Tibial nerve (tissue), 4 donors: ENCODE results near the gene COQ5. TPM values are rescaled to one million over a fixed set of nuclear protein-coding genes. Genes with fewer than 3 reads are reported as not detected.

Experiments
- DNase-seq, 2 donors: peaks; one replicate each; pipeline ENCODE4 v3.0.0-alpha.2; 2019; ENCODE audit warnings: low spot score in 2 of 2
- H3K27ac ChIP-seq, 4 donors: fragments of 200-600 bp; sonication (generic) in 3 of 4; one replicate each; pipeline ENCODE4 v1.5.1; 2017 to 2019; ENCODE audit warnings: mild to moderate bottlenecking in 1 of 4
- H3K27me3 ChIP-seq, 2 donors: fragments of 200-600 bp; sonication (generic) in 1 of 2; one replicate each; pipeline versions ENCODE4 v1.5.1 to v1.6.0; 2017 to 2019
- H3K36me3 ChIP-seq, 3 donors: fragments of 200-600 bp; sonication (generic); one replicate each; pipeline ENCODE4 v1.5.1; 2018 to 2019
- H3K4me1 ChIP-seq, 4 donors: fragments of 200-600 bp; sonication (generic) in 3 of 4; one replicate each; pipeline ENCODE4 v1.5.1; 2017 to 2019
- H3K4me3 ChIP-seq, 4 donors: fragments of 200-600 bp; sonication (generic) in 3 of 4; one replicate each; pipeline ENCODE4 v1.5.1; 2017 to 2019; ENCODE audit warnings: mild to moderate bottlenecking in 1 of 4, moderate library complexity in 1 of 4
- H3K9me3 ChIP-seq, 4 donors: fragments of 200-600 bp; sonication (generic) in 3 of 4; one replicate each; pipeline ENCODE4 v1.5.1; 2017 to 2019
- CTCF ChIP-seq, 5 experiments: fragments of 200-600 bp in 3 of 5; fragments of 450-650 bp in 2 of 5; sonication (generic) in 3 of 5; IDR thresholded peaks; one replicate each; pipeline ENCODE4 v1.5.1; 2016 to 2019; ENCODE audit warnings: antibody characterized with exemption in 5 of 5, mild to moderate bottlenecking in 3 of 5, moderate library complexity in 2 of 5
- EP300 ChIP-seq, 2 donors: sonication (generic); formaldehyde crosslinking; IDR thresholded peaks; one replicate each; pipeline ENCODE4 v1.6.1; 2017; ENCODE audit warnings: antibody characterized with exemption in 2 of 2, mild to moderate bottlenecking in 1 of 2
- POLR2A ChIP-seq, 2 donors: fragments of 450-650 bp; IDR thresholded peaks; one replicate each; pipeline ENCODE4 v1.6.1; 2017; ENCODE audit warnings: antibody characterized with exemption in 2 of 2, mild to moderate bottlenecking in 2 of 2, moderate library complexity in 2 of 2
- WGBS, 2 donors: methylation state at CpG; one replicate each; pipeline ENCODE4 v1.1.5; 2018; 5-methylcytosine and 5-hydroxymethylcytosine counted together
- total RNA-seq, 4 donors: library from RNA; depleted of rRNA; stranded (reverse); fragments of >200 nt; gene quantifications; one replicate each; pipeline ENCODE4 v1.1.0, GENCODE V29; 2016

The COQ5 gene
- total RNA-seq, 4 donors from 2014 or later, result 21.6 to 23.7 (median 23.4) TPM

GRCh38 chr12:120481022-120481767, 47.8 kb downstream of the COQ5 start:
- no peak overlapping the region for H3K4me3 ChIP-seq
- TF ChIP-seq CTCF (IDR thresholded peaks at IDR 0.05), result no peak
- TF ChIP-seq POLR2A (IDR thresholded peaks at IDR 0.05), result no peak
- no peak for TF ChIP-seq EP300 (IDR thresholded peaks at IDR 0.05)
- no peaks in the 10 kb centered on the region for H3K27me3 ChIP-seq
- no peaks in the 10 kb centered on the region for H3K4me1 ChIP-seq
- no peaks in the 10 kb centered on the region for H3K9me3 ChIP-seq
- no peak for DNase-seq
- WGBS, 2 donors, result 96% methylated on average over 9 of the region's 9 CpGs
- no peak overlapping the region for H3K27ac ChIP-seq
- H3K36me3 ChIP-seq, result peaks cover 0 to 11% (median 0%) of the 10 kb centered on the region in 3 donors

GRCh38 chr12:120480211-120480610, 48.7 kb downstream of the COQ5 start:
- WGBS, 2 donors, result 62 to 74% methylated on average over 1 of the region's 1 CpG
- no peak overlapping the region for H3K27ac ChIP-seq
- no peak overlapping the region for H3K4me3 ChIP-seq
- H3K36me3 ChIP-seq, result peaks cover 0 to 11% (median 0%) of the 10 kb centered on the region in 3 donors
- no peaks in the 10 kb centered on the region for H3K27me3 ChIP-seq
- no peaks in the 10 kb centered on the region for H3K9me3 ChIP-seq
- no peak for TF ChIP-seq POLR2A (IDR thresholded peaks at IDR 0.05)
- TF ChIP-seq EP300 (IDR thresholded peaks at IDR 0.05), result no peak
- TF ChIP-seq CTCF (IDR thresholded peaks at IDR 0.05), result no peak
- no peak for DNase-seq
- no peaks in the 10 kb centered on the region for H3K4me1 ChIP-seq

GRCh38 chr12:120479458-120479857, 49.5 kb downstream of the COQ5 start:
- no peak overlapping the region for H3K4me3 ChIP-seq
- WGBS, 2 donors, result 59 to 63% methylated on average over 1 of the region's 1 CpG
- no peaks in the 10 kb centered on the region for H3K9me3 ChIP-seq
- peaks cover 0 to 3% (median 0%) of the 10 kb centered on the region in 4 donors for H3K4me1 ChIP-seq
- H3K27ac ChIP-seq, result no peak overlapping the region
- DNase-seq, result no peak
- H3K27me3 ChIP-seq, result no peaks in the 10 kb centered on the region
- no peak for TF ChIP-seq POLR2A (IDR thresholded peaks at IDR 0.05)
- peaks cover 0 to 11% (median 0%) of the 10 kb centered on the region in 3 donors for H3K36me3 ChIP-seq

GRCh38 chr12:120475643-120476042, 53.3 kb downstream of the COQ5 start:
- H3K4me1 ChIP-seq, result peaks cover 0 to 11% (median 1%) of the 10 kb centered on the region in 4 donors
- H3K9me3 ChIP-seq, result no peaks in the 10 kb centered on the region
- TF ChIP-seq POLR2A (IDR thresholded peaks at IDR 0.05) (no peak), EP300 (IDR thresholded peaks at IDR 0.05) (no peak), CTCF (IDR thresholded peaks at IDR 0.05) (no peak)
- H3K36me3 ChIP-seq, result no peaks in the 10 kb centered on the region
- no peak overlapping the region for H3K4me3 ChIP-seq
- no peak overlapping the region for H3K27ac ChIP-seq
- no peak for DNase-seq
- 97 to 100% methylated on average over 1 of the region's 1 CpG for whole genome bisulfite sequencing, 2 donors
- no peaks in the 10 kb centered on the region for H3K27me3 ChIP-seq

- TF ChIP-seq CTCF (IDR thresholded peaks at IDR 0.05), result no peak
- no peak for TF ChIP-seq EP300 (IDR thresholded peaks at IDR 0.05)
- TF ChIP-seq POLR2A (IDR thresholded peaks at IDR 0.05), result no peak
- peaks cover 0 to 19% (median 8%) of the 10 kb centered on the region in 4 donors for H3K4me1 ChIP-seq
- H3K36me3 ChIP-seq, result no peaks in the 10 kb centered on the region
- no peaks in the 10 kb centered on the region for H3K9me3 ChIP-seq
- DNase-seq, result no peak
- H3K27me3 ChIP-seq, result no peaks in the 10 kb centered on the region
- H3K27ac ChIP-seq, result no peak overlapping the region
- WGBS, 2 donors, result 23 to 30% methylated on average over 2 of the region's 2 CpGs
- H3K4me3 ChIP-seq, result no peak overlapping the region
These were observed 54.4 kb downstream of the COQ5 start for GRCh38 chr12:120474616-120474960.
